HT-29 (cell line): ENCODE results near the gene VILL. TPM values are rescaled to one million over a fixed set of nuclear protein-coding genes. Genes with fewer than 3 reads are reported as not detected.

Experiments
- DNase-seq: peaks from one replicate; pipeline ENCODE4 v3.0.0-alpha.2; 2015; ENCODE audit warnings: low spot score
- total RNA-seq: library from RNA; depleted of rRNA; stranded (reverse); fragments of >200 nt; shearing (Covaris generic); gene quantifications from 2 replicates; pipeline ENCODE4 v1.2.3, GENCODE V29; 2014

The VILL gene
- total RNA-seq, 1 experiment from 2014 or later = 2.4 TPM

DNA sequence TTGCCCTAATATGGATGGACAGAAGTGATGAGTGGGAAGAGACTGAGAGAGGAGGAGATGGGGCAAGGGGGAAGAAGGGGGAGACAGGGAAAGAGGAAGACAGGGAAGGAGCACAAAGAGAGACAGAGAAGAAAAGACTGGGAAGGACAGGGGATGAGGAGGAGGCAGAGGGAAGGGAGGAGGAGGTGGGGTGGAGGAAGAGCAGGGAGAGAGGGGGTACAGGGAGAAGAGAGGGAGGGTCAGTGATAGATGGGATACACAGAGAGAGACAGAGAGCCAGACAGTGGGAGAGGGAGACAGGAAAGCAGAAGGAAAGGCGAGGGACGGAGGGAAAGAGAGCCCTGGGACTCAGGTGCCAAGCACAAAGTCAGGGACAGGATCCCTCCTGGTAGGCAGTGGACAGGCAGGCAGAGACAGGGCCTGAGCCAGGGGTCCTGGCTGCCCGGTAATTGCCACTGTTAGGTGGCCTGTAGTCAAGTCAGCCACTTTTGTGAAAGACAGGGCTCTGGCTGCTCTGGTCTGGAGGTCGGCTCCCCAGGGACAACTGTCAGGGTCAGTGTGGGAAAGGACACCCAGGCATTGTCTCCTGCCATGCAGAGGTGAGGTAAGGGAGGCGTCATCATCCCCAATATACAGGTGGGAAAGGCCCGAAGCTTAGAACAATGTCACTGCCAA lies 9.8 kb downstream of the VILL start:
- no peak for DNase-seq

GRCh38 chr3:38000965-38001455 lies 10.4 kb downstream of the VILL start:
- no peak for DNase-seq

- DNase-seq = peak; percentile 56
Measured at GRCh38 chr3:38001456-38002081, 11.0 kb downstream of the VILL start.

DNA sequence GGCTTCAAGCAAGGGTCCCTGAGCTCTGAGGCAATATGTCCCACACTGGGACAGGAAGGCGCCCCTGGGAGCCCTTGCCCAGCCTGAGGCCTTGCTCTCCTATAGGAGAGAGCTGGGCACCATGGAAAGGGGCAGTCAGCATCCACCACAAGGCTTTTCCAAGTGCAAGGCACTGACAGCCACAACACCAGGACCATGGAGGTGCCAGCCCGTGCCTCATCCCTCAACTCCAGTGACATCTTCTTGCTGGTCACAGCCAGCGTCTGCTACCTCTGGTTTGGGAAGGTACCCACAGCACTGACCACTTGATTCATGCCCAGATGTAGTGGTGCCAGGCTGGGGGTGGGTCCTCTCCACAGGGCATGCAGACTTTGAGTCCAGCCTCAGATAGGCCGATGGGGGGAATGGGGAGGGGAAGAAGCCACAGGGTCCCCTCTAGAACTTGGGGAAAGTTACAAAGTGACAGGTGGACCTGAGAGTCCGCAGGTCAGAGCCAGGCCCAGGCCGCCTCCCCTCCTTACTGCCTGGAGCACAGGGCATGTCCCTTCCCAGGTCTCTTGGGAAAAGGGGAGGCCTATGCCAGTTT lies 11.8 kb downstream of the VILL start:
- DNase-seq = no peak

DNA sequence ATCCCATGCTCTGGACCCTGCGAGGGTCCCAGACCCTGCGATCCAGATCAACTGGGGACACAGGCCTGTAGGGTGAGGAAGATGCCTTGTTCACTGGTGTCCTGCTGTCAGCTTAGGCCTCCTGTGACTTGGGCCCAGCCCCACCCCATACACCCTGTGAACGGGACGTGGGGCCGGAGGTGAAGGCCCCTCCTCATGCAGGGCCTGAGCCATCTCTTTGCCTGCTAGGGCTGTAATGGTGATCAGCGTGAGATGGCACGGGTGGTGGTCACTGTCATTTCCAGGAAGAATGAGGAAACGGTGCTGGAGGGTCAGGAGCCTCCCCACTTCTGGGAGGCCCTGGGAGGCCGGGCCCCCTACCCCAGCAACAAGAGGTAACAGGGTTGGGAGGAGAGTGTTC lies 12.4 kb downstream of the VILL start:
- DNase-seq = no peak

- DNase-seq = peak; percentile 62
Measured at GRCh38 chr3:38003371-38003816, 12.8 kb downstream of the VILL start.

- DNase-seq = no peak
Measured at GRCh38 chr3:38003817-38004414, 13.3 kb downstream of the VILL start.

- peak; percentile 86 for DNase-seq
Measured at GRCh38 chr3:38004415-38005075, 14.0 kb downstream of the VILL start.

GRCh38 chr3:38005076-38006020 lies 14.8 kb downstream of the VILL start:
- peak; percentile 42 for DNase-seq

- DNase-seq = no peak
Measured at GRCh38 chr3:38006031-38006430, 15.4 kb downstream of the VILL start.

- DNase-seq = no peak
Measured at GRCh38 chr3:38006445-38006995, 15.9 kb downstream of the VILL start.

DNA sequence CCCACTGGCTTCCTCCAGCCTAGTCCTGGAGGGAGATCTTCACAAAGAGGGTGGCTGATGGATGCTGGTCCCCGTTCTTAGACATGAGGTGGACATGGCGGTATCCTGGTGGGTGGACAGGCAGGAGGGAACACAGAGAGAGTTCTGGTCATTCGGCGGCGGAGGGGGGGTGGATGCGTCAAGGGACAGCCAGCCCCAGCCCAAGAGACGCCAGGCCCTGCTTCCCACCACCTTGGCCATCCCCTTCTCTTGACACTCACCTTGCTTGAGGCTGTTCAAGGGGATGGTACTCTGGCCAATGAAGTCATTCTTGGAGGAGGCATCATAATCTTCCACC lies 17.1 kb downstream of the VILL start:
- no peak for DNase-seq

- DNase-seq = no peak
Measured at GRCh38 chr3:38008191-38008701, 17.7 kb downstream of the VILL start.

DNA sequence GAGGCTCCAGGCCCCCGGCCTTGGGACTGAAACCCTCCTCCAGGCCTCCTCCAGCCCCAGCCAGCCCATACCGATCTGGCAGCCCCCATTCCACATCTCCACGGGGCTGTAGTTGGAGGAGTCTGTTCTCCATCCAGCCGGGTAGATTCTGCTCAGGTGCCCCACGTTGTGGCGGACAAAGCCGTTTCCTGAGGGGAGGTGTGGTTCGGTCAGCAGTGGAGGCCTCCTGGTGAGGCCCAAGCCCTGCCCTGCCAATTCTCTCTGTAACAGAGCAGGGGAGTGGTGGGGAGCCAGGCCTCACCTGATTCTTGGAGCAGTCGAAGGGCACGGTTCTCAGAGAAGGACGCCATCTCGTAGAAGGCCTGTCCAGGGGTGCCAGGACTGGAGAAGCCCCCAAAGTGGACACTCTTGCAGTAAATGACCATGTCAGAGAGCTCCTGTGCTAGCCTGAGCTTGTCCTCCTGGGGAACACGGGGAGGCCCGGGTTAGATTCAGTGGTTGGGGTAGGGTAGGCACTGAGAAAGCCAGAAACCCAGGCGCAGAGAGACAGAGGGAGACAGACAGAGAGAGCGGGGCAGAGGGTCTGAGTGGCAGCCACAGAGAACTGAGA lies 18.5 kb downstream of the VILL start:
- DNase-seq = no peak

DNA sequence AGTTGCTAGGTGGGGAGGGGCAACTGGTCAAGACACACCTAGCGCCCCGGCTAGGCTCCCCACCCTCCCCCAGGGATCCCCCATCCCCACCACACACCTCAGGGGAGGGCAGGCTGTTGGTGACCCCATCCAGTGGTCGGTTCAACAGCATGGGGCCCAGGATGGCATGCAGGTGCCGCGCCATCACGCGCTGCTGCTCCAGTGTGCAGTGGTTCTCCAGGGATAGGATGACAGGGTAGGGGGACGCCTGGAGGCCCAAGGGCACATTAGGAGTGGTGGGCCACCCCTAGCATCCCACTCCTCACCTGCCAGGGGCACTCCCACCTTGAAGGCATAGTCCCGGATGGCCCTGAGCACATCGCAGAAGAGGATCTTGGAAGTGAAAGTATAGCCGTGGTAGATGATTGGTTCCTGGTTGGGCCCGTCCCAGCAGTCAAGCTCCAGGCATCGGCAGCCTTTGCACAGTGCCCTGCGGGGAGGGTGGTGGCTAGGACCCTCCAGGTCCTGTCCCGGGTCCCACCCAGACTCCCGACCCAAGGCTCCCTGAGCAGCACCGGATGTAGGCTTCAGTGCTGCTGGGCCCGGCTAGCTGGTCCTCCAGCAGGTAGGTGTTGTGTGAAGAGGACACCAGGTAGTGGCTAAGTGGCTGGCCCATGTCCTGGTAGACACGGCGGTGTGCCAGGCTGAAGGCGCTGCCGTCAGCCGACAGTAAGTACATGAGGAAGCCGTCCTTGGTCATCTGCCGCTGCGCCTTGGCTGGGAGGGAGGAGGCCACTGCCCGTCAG lies 19.4 kb downstream of the VILL start:
- DNase-seq = no peak

GRCh38 chr3:38011111-38011510 lies 20.5 kb downstream of the VILL start:
- DNase-seq = no peak

DNA sequence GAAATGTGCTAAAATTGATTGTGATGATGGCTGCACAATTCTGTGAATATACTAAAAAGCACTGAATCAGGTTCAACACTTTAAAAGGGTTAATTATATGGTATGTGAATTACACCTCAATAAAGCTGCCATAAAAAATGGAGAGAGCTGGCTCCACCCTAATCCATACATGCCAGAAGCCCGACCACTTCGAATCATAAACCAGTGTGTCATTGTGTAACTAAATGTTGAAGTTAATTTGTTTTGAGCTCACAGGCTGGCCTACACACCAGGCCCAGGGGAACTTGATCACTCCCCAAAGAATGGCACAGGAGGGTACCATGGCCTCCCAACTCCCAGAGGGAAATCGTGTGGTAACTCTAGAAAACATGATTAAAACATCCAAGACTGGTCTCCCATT lies 24.9 kb downstream of the VILL start:
- DNase-seq = no peak

GRCh38 chr3:38015984-38016383 lies 25.4 kb downstream of the VILL start:
- DNase-seq = no peak

DNA sequence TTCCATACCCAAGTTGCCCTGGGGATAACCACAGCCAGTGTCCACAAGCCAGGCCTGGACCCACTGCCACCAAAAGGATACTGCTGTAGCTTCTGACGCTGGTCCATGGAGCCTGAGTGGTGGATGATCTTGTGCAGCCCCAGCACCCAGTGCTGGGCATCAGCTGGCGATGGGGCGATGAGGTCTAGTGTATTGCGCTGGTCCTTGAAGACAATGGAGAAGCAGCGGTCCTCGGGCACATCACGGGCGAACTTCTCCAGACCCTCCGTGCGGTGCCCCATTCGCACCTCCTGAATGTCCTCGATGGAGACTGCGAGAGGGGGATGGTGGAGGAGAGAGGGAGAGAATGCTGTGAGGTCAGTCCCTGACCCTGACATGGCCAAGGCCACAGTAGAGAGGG lies 25.8 kb downstream of the VILL start:
- DNase-seq = no peak
